ENCODE results near the gene DKK2.

DKK2 gene

GRCh38 chr4:106907216-106907615 lies 128.9 kb downstream of the DKK2 start:
- no peak for DNase-seq

DNA sequence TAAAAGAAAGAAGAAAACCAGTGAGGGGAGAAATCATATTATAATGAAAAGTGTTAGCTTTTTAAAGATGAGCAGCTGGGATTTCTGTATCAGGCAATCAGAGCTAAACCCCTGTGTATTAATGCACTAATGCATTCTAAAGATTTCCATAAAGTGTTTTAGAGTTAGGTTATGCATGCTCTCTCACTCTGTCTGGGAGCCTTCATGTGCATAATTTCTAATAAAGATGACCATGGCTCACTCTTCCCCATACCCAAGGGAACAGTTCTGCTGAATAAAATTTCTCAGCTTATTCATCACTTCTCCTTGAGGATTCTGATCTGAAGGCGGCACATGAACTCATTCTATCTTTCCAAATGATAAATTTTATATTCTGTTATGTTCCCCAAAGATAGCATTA lies 129.4 kb downstream of the DKK2 start:
- DNase-seq, result no peak

- DNase-seq, result no peak
These were observed 137.4 kb downstream of the DKK2 start for GRCh38 chr4:106898621-106899230.

DNA sequence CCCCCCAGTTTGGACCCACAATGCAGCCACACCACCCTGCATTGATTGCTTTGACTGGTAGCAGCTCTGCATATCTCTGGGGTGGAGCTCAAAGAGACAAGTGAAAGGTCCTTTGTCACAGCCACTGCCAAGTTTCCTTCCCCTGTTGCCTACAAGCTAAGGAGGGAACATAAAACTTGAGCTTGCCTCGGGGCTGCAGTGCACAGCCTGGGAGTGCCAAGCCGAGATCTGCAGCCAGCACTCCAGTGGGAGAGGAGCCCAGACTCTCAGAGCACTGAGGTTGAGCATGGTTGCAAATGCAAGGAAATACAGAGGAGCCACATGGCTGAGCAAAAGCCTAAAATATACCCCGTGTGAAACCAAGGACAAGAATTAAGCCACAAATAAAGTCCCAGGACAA lies 142.2 kb downstream of the DKK2 start:
- no peak for DNase-seq

GRCh38 chr4:106893395-106893881 lies 142.7 kb downstream of the DKK2 start:
- DNase-seq, result no peak

DNA sequence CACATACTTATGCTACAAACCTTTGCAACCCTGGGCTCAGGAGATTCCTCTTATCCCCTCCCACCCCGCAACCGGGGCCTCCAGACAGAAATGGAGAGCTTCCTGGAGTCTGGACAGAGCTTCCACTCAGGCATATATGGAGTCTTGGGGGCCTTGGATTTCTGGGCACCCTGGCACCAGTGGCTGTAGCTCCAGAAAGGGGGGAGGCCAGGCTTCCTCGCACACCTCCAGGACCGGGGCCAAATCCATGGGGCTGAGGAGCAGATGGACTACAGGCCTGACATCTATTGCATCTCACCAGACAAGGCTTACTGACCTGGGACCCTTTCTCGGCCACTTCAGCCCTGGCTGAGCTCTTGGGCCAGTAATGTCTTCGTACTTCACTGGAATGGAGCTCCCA lies 143.3 kb downstream of the DKK2 start:
- no peak for DNase-seq

GRCh38 chr4:106875340-106875739 lies 160.8 kb downstream of the DKK2 start:
- DNase-seq, result no peak
